ENCODE data around the gene FGFRL1. TPM values are rescaled to one million over a fixed set of nuclear protein-coding genes. Genes with fewer than 3 reads are reported as not detected.

Gene FGFRL1
- total RNA-seq, 1 donor from 2014 or later = 14.2 TPM

DNA sequence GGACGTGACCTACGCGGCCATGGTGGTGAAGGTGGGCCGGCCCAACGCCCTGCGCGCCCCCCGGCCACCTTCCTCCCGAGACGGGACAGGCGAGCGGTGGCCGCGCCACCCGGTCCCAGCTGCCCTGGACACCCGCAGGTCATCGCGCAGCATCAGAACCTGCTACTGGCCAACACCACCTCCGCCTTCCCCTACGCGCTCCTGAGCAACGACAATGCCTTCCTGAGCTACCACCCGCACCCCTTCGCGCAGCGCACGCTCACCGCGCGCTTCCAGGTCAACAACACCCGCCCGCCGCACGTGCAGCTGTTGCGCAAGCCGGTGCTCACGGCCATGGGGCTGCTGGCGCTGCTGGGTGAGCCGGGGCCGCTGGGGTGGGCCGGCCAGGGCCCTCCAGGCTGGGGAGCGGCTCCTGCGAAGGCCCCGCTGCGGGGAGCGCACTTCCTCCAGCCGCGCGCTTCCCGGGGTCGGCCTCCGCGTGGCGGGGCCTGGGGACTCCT is 9.2 kb upstream of the FGFRL1 start:
- no peak for TF ChIP-seq CTCF (IDR thresholded peaks at IDR 0.05; ENCODE audit: insufficient read depth, low read length, severe bottlenecking)
- no peak for DNase-seq (ENCODE audit: low read depth)
- Histone ChIP-seq H3K27me3 (ENCODE audit: control insufficient read depth, insufficient read depth, low read length) (peaks cover 55% of the 10 kb centered on the region), H3K4me3 (ENCODE audit: low read depth, low read length) (no peak overlapping the region), H3K36me3 (ENCODE audit: control insufficient read depth, insufficient read depth, low read length) (no peaks in the 10 kb centered on the region)
- FAIRE-seq = no peak

GRCh38 chr4:1002631-1003251 is 8.7 kb upstream of the FGFRL1 start:
- peaks cover 50% of the 10 kb centered on the region for H3K27me3 ChIP-seq (ENCODE audit: control insufficient read depth, insufficient read depth, low read length)
- FAIRE-seq (no peak), DNase-seq (ENCODE audit: low read depth) (no peak)
- H3K36me3 ChIP-seq (ENCODE audit: control insufficient read depth, insufficient read depth, low read length) = no peaks in the 10 kb centered on the region
- H3K4me3 ChIP-seq (ENCODE audit: low read depth, low read length) = no peak overlapping the region
- TF ChIP-seq CTCF (IDR thresholded peaks at IDR 0.05; ENCODE audit: insufficient read depth, low read length, severe bottlenecking) = no peak

DNA sequence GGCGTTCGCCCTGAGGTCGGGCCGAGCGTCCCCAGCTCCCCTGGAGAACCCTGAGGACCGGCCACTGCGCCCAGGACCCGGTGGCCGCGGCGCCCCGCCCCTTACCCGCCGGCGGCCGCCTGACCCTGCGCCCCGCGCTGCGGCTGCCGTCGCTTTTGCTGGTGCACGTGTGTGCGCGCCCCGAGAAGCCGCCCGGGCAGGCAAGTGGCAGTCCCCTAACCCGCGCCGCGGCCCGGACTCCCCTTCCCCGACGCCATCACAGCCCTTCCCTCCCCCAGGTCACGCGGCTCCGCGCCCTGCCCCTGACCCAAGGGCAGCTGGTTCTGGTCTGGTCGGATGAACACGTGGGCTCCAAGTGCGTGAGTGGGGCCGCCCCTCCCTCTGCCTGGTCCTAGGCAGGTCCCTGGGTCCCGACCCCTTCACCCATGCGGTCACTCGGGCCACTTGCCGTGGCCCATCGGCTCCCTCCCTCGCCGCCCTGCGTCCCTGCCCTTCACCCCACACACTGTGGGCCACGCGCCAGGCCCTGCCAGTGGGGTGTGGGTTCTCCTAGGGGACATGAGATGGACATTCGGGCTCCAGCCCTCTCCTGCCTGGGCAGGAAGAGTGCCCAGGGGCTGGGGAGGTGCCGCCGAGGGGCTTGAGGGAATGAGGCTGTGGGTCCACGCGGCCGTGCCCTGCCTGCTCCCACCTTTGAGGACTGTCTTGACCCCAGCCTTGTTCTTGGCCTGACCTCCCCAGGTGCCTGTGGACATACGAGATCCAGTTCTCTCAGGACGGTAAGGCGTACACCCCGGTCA is 8.0 kb upstream of the FGFRL1 start:
- no peak for TF ChIP-seq CTCF (IDR thresholded peaks at IDR 0.05; ENCODE audit: insufficient read depth, low read length, severe bottlenecking)
- Histone ChIP-seq H3K36me3 (ENCODE audit: control insufficient read depth, insufficient read depth, low read length) (no peaks in the 10 kb centered on the region), H3K27me3 (ENCODE audit: control insufficient read depth, insufficient read depth, low read length) (peaks cover 45% of the 10 kb centered on the region), H3K4me3 (ENCODE audit: low read depth, low read length) (no peak overlapping the region)
- no peak for DNase-seq (ENCODE audit: low read depth)
- no peak for FAIRE-seq

DNA sequence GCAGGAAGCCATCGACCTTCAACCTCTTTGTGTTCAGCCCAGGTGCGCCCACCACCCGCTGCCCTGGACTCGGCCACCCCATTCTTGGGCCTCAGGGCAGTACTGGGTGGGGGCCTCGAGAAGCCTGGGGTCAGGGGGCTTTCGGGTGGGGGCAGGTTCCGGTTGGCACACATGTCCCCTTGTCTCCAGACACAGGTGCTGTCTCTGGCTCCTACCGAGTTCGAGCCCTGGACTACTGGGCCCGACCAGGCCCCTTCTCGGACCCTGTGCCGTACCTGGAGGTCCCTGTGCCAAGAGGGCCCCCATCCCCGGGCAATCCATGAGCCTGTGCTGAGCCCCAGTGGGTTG is 7.4 kb upstream of the FGFRL1 start:
- no peak for TF ChIP-seq CTCF (IDR thresholded peaks at IDR 0.05; ENCODE audit: insufficient read depth, low read length, severe bottlenecking)
- DNase-seq (ENCODE audit: low read depth) = no peak
- Histone ChIP-seq H3K4me3 (ENCODE audit: low read depth, low read length) (no peak overlapping the region), H3K27me3 (ENCODE audit: control insufficient read depth, insufficient read depth, low read length) (peaks cover 48% of the 10 kb centered on the region), H3K36me3 (ENCODE audit: control insufficient read depth, insufficient read depth, low read length) (no peaks in the 10 kb centered on the region)
- FAIRE-seq = no peak

DNA sequence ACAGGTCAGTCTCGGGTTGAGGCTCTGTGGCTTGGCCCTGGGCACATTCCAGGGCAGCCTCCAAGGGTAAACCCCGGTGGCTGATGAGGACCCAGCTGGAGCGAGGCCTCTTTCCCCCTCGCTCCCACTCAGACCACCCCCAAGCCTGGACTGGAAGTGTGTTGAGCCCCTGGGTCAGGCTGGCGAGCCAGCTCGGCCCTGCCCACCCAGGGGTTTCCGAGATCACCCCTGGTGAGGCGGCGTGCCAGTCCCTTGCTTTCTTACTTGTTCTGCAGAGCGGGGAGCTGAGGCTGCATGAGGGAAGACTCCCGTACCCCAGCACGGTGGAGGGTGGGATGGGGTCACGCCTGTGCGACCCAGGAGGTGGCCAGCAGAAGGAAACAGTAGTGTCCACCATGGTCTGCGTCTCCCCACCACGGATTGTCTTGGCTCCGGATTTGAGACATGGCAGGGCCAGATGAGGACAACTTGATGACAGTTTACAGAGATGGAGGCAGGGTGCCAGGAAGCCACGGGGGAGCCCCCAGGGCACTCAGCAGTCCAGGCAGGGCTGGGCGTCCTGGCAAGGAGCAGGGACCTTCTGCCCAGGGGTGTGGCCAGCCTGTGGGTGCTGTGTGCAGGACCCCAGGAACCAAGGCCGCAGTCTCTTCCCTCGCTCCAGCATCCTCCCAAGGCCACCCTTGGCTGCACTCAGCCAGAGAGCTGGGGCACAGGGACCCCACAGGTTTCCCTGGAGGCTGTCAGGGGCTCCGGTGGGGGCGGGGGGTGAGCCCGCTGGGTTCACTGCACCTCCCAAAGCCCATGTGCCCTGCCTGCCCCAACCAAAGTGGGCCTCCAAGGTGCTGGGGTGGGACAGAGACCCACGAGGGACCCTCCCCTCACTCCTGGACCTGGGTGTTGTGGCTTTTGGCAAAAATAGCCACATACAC is 6.6 kb upstream of the FGFRL1 start:
- TF ChIP-seq CTCF (IDR thresholded peaks at IDR 0.05; ENCODE audit: insufficient read depth, low read length, severe bottlenecking) = no peak
- H3K4me3 ChIP-seq (ENCODE audit: low read depth, low read length) = no peak overlapping the region
- H3K27me3 ChIP-seq (ENCODE audit: control insufficient read depth, insufficient read depth, low read length) = peaks cover 46% of the 10 kb centered on the region
- no peak for FAIRE-seq
- DNase-seq (ENCODE audit: low read depth) = no peak
- no peaks in the 10 kb centered on the region for H3K36me3 ChIP-seq (ENCODE audit: control insufficient read depth, insufficient read depth, low read length)
